WERI-Rb-1 (cell line): ENCODE data around the gene C14orf180.

ENCODE experiments used
- DNase-seq: peaks from one replicate; pipeline ENCODE4 v3.0.0-alpha.2; 2020
- H3K27ac ChIP-seq: fragments of 250-450 bp; sonication (Bioruptor Pico); 2 replicates; pipeline ENCODE4 v1.5.1; 2020; ENCODE audit warnings: mild to moderate bottlenecking, moderate library complexity
- H3K27me3 ChIP-seq: fragments of 250-450 bp; sonication (Bioruptor Pico); 2 replicates; pipeline ENCODE4 v1.5.1; 2021; ENCODE audit warnings: mild to moderate bottlenecking, low read depth, moderate library complexity; ENCODE audit not compliant: insufficient read depth, severe bottlenecking
- H3K36me3 ChIP-seq: fragments of 250-450 bp; sonication (Bioruptor Pico); 2 replicates; pipeline ENCODE4 v1.5.1; 2020; ENCODE audit warnings: mild to moderate bottlenecking, moderate library complexity
- H3K4me3 ChIP-seq: 2 replicates; pipeline ENCODE4 v1.5.1; 2011; ENCODE audit warnings: low read depth, mild to moderate bottlenecking, control low read depth, low read length
- H3K9me3 ChIP-seq: fragments of 250-450 bp; sonication (Bioruptor Pico); 2 replicates; pipeline ENCODE4 v1.5.1; 2021; ENCODE audit warnings: mild to moderate bottlenecking, moderate library complexity; ENCODE audit not compliant: severe bottlenecking
- CTCF ChIP-seq: IDR thresholded peaks from 2 replicates; pipeline ENCODE4 v1.5.1; 2011; ENCODE audit warnings: low read depth, mild to moderate bottlenecking, control low read depth, inconsistent platforms, low read length

Gene C14orf180

GRCh38 chr14:104560586-104560945 is 19.0 kb upstream of the C14orf180 start:
- no peaks in the 10 kb centered on the region for H3K27me3 ChIP-seq
- DNase-seq, result no peak
- H3K4me3 ChIP-seq, result no peak overlapping the region
- H3K27ac ChIP-seq, result no peak overlapping the region
- H3K9me3 ChIP-seq, result no peaks in the 10 kb centered on the region
- no peak for TF ChIP-seq CTCF
- H3K36me3 ChIP-seq, result no peaks in the 10 kb centered on the region

GRCh38 chr14:104561124-104561557 is 18.4 kb upstream of the C14orf180 start:
- TF ChIP-seq CTCF, result no peak
- H3K27me3 ChIP-seq, result no peaks in the 10 kb centered on the region

GRCh38 chr14:104561632-104562495 is 17.7 kb upstream of the C14orf180 start:
- Histone ChIP-seq H3K27ac (no peak overlapping the region), H3K27me3 (no peaks in the 10 kb centered on the region), H3K9me3 (no peaks in the 10 kb centered on the region), H3K4me3 (no peak overlapping the region), H3K36me3 (no peaks in the 10 kb centered on the region)
- DNase-seq, result no peak
- no peak for TF ChIP-seq CTCF

More at GRCh38 chr14:104561124-104561557, 18.4 kb upstream of the C14orf180 start:
- Histone ChIP-seq H3K27ac (no peak overlapping the region), H3K4me3 (no peak overlapping the region), H3K36me3 (no peaks in the 10 kb centered on the region), H3K9me3 (no peaks in the 10 kb centered on the region)
- DNase-seq, result peak; percentile 42

GRCh38 chr14:104562606-104563005 is 17.0 kb upstream of the C14orf180 start:
- H3K9me3 ChIP-seq, result no peaks in the 10 kb centered on the region
- TF ChIP-seq CTCF, result no peak
- H3K4me3 ChIP-seq, result no peak overlapping the region
- DNase-seq, result no peak
- H3K36me3 ChIP-seq, result no peaks in the 10 kb centered on the region
- no peaks in the 10 kb centered on the region for H3K27me3 ChIP-seq
- no peak overlapping the region for H3K27ac ChIP-seq

GRCh38 chr14:104563191-104563741 is 16.3 kb upstream of the C14orf180 start:
- no peak for TF ChIP-seq CTCF
- Histone ChIP-seq H3K36me3 (no peaks in the 10 kb centered on the region), H3K27me3 (no peaks in the 10 kb centered on the region), H3K9me3 (no peaks in the 10 kb centered on the region), H3K27ac (peak overlapping the region; percentile 42), H3K4me3 (no peak overlapping the region)
- no peak for DNase-seq
